GM12874 (cell line): ENCODE results near the gene HJV.

Experiments used
- TF ChIP-seq, protein P1 (sequence below): IDR thresholded peaks from 2 replicates; pipeline ENCODE4 v1.5.1; 2011; ENCODE audit warnings: low read depth, mild to moderate bottlenecking, control low read depth, low read length, moderate library complexity; ENCODE audit not compliant: insufficient read depth

HJV gene

DNA sequence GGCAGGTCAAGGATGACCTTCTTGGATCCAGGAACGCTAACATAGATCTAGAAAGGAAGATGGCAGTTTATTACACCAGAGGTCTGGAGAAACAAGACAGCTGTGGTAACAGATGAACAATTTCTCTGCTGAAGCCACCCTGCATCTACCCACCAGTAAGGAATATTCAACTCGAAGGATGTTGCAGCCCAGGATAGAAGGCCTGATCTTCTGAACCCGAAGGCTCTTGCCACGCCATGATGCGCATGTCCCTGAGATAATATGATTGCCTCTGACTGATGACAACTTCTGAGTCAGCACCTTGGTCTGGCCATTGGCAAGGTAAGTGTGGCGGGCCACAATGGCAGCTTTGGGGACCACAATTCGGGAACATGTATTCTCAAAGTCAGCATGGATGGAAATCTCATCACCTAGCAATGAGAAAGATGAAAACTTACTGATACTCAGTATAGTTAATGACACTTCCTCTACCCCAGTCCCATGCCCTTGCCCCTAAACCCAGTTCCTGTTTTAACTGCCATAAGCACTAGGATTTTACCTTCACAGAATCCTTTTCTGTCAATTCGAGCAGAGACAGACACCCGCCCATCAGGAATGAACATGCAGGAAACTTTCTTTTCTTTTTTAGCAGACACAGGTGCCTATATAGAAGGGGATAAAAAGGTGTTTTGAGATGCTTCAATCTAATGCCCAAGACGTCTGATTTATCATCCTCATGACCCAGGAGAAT lies 27.0 kb downstream of the HJV start:
- TF ChIP-seq, protein P1, sequence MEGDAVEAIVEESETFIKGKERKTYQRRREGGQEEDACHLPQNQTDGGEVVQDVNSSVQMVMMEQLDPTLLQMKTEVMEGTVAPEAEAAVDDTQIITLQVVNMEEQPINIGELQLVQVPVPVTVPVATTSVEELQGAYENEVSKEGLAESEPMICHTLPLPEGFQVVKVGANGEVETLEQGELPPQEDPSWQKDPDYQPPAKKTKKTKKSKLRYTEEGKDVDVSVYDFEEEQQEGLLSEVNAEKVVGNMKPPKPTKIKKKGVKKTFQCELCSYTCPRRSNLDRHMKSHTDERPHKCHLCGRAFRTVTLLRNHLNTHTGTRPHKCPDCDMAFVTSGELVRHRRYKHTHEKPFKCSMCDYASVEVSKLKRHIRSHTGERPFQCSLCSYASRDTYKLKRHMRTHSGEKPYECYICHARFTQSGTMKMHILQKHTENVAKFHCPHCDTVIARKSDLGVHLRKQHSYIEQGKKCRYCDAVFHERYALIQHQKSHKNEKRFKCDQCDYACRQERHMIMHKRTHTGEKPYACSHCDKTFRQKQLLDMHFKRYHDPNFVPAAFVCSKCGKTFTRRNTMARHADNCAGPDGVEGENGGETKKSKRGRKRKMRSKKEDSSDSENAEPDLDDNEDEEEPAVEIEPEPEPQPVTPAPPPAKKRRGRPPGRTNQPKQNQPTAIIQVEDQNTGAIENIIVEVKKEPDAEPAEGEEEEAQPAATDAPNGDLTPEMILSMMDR: no peak

DNA sequence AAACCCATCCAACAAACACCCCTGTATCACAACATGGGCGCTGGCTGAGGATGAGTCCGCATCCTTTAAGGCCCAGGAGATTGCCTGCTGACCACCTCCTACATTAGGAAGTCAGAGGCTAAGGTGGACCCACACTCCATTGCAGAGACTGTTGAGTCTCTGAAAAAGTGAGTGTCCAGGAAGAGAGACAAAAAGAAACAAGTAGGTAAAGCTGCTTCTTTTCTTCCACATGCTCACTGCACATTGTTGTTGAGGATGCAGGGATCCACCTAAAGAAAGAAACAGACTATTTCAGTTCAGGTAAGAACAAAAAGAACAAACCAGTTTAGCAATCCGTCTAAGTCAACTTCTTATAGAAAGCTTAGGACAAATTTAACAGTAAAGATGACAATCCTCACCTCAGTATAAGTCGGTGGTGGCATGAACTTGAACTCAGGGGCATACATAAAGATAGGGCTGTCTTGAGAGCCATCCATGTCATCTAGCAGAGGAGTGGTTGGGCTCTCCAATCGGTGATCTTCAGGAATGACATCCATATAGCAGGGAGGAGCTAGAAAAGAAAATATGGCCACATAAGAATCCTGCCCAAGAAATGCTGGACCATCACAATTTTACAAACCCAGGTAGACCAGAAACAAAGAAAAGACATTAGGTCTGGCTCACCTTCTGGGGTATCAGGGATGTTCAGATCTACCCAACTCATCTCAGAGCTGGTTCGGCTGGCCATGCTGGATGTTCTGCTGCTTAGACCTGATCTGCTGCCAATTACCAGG lies 27.7 kb downstream of the HJV start:
- TF ChIP-seq, protein P1: no peak

DNA sequence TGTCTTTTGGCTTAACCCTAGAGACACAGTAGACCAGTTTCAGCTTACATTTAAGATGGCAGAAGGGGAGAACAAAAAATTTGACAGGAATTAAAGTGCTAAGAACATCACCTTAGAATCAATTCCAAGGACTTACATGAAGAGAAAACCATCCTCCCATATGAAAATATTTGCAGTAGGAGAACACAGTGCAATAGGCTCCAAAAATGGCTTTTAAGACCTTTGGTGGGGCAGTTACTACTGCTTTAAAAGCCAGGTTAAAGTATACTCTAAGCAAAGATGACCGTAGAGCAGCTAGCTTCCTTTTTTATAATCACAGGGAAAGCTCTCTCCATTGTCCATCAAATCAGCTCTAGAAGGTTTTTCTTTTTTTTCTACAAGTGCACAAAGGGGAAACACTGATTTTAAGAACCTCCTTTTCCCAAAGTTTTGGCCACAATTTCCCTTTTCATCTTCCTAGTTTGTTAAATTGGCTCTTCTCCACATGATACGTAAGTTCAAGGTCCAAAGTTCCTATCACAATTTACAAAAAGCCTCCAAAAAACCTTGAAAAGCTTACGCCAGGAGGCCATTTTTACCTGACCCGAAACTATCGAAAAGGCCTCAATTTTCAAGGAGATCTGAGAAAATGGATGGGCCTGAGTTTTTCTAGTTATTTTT lies 28.4 kb downstream of the HJV start:
- TF ChIP-seq, protein P1: no peak

DNA sequence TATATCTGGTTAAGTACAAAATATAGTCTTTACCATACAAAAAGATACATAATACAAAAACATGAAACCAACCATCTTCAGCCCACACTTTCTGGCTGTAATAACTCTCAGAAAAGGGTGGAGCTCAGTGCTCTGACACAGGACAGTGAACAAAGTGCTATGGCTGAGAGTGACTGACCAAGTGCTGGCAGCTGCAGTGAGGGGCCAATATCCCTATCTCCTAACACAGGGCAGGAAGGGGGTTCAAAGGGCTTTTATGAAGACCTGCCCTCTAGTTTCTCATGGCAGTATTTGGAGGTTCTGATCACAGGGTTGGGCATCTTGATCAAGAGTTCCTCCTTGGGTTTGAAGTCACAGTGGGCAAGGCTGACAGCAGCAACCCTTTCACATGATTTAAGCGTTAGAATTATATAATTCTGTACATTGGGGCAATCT lies 29.0 kb downstream of the HJV start:
- TF ChIP-seq, protein P1: no peak

DNA sequence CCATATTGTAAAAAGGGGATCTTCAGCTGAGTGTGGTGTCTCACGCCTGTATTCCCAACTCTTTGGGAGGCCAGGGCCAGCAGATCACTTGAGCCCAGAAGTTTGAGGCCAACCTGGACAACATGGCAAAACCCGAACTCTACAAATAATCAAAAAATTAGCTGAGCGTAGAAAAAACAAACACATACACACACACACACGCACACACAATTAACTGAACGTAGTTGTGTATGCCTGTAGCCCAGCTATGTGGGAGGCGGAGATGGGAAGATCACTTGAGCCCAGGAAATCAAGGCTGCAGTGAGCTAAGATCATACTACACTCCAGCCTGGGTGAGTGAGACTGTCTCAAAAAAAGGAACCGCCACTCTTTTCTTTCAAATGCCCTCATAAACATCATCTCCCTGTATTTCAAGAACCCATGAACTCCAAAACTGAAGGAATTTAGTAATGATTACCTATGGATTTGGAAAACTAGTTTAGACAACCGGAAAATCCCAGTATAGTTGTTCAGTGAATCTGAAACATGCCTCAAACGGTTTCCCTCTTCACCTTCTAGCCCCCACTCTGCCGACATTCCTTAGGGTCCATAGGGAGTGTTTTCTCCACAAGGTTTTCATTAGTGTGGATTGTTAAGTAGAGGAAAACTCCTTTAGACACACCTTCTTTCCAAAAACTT lies 29.7 kb downstream of the HJV start:
- TF ChIP-seq, protein P1: no peak

DNA sequence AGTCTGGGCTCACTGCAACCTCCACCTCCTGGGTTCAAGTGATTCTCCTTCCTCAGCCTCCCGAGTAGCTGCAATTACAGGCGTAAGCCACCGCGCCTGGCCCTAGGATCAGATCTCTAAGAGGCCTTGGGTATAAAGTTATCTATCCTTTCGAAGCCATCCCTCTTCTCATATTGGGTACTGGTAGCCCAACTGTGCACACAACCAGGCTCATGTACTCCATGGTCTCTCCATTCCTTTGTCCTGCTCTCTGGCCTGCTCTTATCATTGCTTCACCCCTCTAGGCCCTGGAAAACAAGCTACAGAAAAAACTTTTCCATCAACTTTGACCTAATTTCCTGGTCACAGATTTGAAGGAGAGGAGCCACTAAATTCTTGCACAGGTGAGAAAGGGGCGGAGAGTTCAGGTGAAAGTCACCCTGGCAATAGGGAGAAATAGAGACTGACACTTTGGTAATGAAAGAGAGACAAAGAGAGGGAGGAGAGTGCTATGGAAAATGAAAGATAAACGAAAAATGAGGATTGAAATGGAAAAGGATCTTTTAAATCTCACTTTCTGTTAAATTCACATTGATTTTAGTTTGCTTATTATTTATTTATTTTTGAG lies 31.2 kb downstream of the HJV start:
- TF ChIP-seq, protein P1: no peak
